IPS-20b (cell line): ENCODE data around the gene ZNF214.
"Not testable (repeated sequence)": the region's sequence is repeated elsewhere in the genome, so short reads cannot be mapped to it uniquely, and the experiment has no call there.

Experiments used
- H3K27ac ChIP-seq: one replicate; pipeline ENCODE4 v1.5.1; 2013; ENCODE audit warnings: low read length
- H3K27me3 ChIP-seq: 2 replicates; pipeline ENCODE4 v1.6.1; 2013; ENCODE audit warnings: mild to moderate bottlenecking, low read length, inconsistent platforms; ENCODE audit not compliant: insufficient read depth
- H3K36me3 ChIP-seq: 2 replicates; pipeline ENCODE4 v1.6.1; 2013; ENCODE audit warnings: low read depth, mild to moderate bottlenecking, inconsistent platforms, low read length, moderate library complexity; ENCODE audit not compliant: insufficient read depth
- H3K4me1 ChIP-seq: 2 replicates; pipeline ENCODE4 v1.6.1; 2013; ENCODE audit warnings: mild to moderate bottlenecking, control low read depth, inconsistent platforms, low read length, moderate library complexity; ENCODE audit not compliant: insufficient read depth
- H3K4me3 ChIP-seq: 2 replicates; pipeline ENCODE4 v1.5.1; 2013; ENCODE audit warnings: mild to moderate bottlenecking, low read length, inconsistent platforms
- H3K9ac ChIP-seq: 2 replicates; pipeline ENCODE4 v1.6.1; 2013; ENCODE audit warnings: low read depth, mild to moderate bottlenecking, inconsistent platforms, low read length, moderate library complexity
- H3K9me3 ChIP-seq: 2 replicates; pipeline ENCODE4 v1.6.1; 2013; ENCODE audit warnings: mild to moderate bottlenecking, low read depth, low read length, inconsistent platforms; ENCODE audit not compliant: insufficient read depth

Gene ZNF214

DNA sequence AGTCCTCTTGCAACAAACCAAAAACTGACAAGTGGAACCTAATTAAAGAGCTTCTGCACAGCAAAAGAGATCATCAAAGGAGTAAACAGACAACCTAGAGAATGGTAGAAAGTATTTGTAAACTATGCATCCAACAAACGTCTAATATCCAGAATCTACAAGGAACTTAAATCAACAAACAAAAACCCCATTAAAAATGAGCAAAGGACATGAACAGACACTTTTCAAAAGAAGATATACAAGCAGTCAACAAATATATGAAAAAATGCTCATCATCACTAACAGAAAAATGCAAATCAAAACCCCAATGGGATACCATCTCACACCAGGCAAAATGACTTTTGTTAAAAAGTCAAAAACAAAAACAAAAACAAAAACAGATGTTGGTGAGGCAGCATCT is 33.7 kb downstream of the ZNF214 start:
- Histone ChIP-seq H3K9me3 (no peaks in the 10 kb centered on the region; the same call in 1 of the 2 replicates), H3K9ac (no peak overlapping the region), H3K36me3 (no peaks in the 10 kb centered on the region), H3K4me1 (no peaks in the 10 kb centered on the region), H3K27ac (no peak overlapping the region), H3K4me3 (no peak overlapping the region), H3K27me3 (no peaks in the 10 kb centered on the region)

- no peaks in the 10 kb centered on the region for H3K4me1 ChIP-seq
- no peak overlapping the region for H3K4me3 ChIP-seq
- H3K27me3 ChIP-seq: no peaks in the 10 kb centered on the region
- H3K36me3 ChIP-seq: no peaks in the 10 kb centered on the region
- H3K9ac ChIP-seq: no peak overlapping the region
- no peaks in the 10 kb centered on the region; the same call in 1 of the 2 replicates for H3K9me3 ChIP-seq
- H3K27ac ChIP-seq: no peak overlapping the region
Measured at GRCh38 chr11:6979365-6979764, 40.8 kb downstream of the ZNF214 start.

DNA sequence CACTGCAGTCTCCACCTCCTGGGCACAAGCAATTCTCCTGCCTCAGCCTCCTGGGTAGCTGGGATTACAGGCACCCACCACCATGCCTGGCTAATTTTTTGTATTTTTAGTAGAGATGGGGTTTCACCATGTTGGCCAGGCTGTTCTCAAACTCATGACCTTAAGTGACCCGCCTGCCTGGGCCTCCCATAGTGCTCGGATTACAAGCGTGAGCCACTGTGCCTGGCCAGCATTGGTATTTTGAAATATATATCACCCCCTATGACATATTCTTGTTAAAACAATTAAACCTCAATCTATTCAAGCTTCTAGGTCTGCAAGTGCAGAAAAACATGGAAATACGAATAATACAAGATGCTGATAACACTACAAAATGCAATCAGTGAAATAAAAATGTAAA is 50.3 kb downstream of the ZNF214 start:
- not testable (repeated sequence) for H3K9ac ChIP-seq, H3K4me3 ChIP-seq, H3K36me3 ChIP-seq, H3K27ac ChIP-seq, H3K4me1 ChIP-seq, H3K9me3 ChIP-seq, H3K27me3 ChIP-seq

DNA sequence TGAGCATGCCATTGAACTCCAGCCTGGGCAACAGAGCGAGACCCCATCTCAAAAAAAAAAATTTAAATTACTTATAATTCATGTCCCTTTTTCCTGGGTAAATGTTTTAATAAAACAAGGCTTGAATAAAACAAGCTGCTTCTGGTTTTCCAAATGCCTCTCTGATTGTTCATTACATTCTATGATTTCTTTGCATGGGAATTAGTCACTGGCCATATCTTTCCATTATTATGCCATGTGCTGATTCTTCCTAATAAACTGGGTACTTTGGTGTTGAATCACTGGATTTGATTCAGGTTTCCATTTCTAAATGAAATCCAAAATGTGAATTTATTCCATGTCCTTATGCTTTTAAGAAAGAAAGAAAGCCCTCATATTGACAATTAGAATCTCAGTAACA is 51.3 kb downstream of the ZNF214 start:
- H3K27ac ChIP-seq: no peak overlapping the region
- no peaks in the 10 kb centered on the region for H3K9me3 ChIP-seq
- H3K36me3 ChIP-seq: no peaks in the 10 kb centered on the region
- H3K27me3 ChIP-seq: no peaks in the 10 kb centered on the region
- H3K4me3 ChIP-seq: no peak overlapping the region
- H3K4me1 ChIP-seq: no peaks in the 10 kb centered on the region
- no peak overlapping the region for H3K9ac ChIP-seq

GRCh38 chr11:6962673-6963072 is 57.5 kb downstream of the ZNF214 start:
- no peak overlapping the region for H3K27ac ChIP-seq
- no peak overlapping the region for H3K4me3 ChIP-seq
- H3K36me3 ChIP-seq: peaks cover under 1% of the 10 kb centered on the region; the same call in 1 of the 2 replicates
- no peaks in the 10 kb centered on the region for H3K4me1 ChIP-seq
- H3K27me3 ChIP-seq: no peaks in the 10 kb centered on the region
- H3K9me3 ChIP-seq: no peaks in the 10 kb centered on the region
- no peak overlapping the region for H3K9ac ChIP-seq

DNA sequence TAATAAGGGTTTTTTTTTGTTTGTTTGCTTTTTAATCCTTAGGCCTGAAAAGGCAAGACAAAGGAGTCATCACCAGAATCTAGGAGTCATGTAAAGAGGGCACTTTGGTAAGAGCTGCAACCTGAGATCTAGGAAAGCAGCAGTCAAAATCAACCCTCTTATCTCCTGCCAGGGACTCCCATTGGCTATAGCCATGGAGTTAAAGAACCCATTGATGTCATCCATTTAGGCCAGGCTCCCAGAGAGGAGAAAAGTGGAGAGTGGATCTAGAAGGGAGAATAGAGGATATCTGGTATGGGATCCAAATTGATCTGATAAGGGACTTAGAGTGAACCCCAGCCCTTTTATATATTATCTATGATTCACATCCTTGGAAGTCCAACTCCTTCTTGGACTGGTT is 58.0 kb downstream of the ZNF214 start:
- Histone ChIP-seq H3K9ac (no peak overlapping the region), H3K9me3 (no peaks in the 10 kb centered on the region), H3K27me3 (no peaks in the 10 kb centered on the region), H3K4me1 (no peaks in the 10 kb centered on the region), H3K36me3 (peaks cover 6% of the 10 kb centered on the region; the same call in 1 of the 2 replicates), H3K27ac (no peak overlapping the region), H3K4me3 (no peak overlapping the region)

DNA sequence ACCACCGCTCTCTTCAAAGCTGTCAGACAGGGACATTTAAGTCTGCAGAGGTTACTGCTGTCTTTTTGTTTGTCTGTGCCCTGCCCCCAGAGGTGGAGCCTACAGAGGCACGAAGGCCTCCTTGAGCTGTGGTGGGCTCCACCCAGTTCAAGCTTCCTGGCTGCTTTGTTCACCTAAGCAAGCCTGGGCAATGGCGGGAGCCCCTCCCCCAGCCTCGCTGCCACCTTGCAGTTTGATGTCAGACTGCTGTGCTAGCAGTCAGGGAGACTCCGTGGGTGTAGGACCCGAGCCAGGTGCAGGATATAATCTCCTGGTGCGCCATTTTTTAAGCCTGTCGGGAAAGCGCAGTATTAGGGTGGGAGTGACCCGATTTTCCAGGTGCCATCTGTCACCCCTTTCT is 65.9 kb downstream of the ZNF214 start:
- H3K36me3 ChIP-seq: peaks cover 26% of the 10 kb centered on the region
- not testable (repeated sequence) for H3K27me3 ChIP-seq, H3K9me3 ChIP-seq, H3K4me1 ChIP-seq, H3K27ac ChIP-seq, H3K4me3 ChIP-seq, H3K9ac ChIP-seq
